ENCODE results near the gene SEC63.

- TF ChIP-seq POLR2A (IDR thresholded peaks at IDR 0.05) (no peak), CTCF (IDR thresholded peaks at IDR 0.05) (no peak), EP300 (IDR thresholded peaks at IDR 0.05) (no peak)
These were observed 104.8 kb downstream of the SEC63 start for GRCh38 chr6:107853230-107853629.
